Parathyroid adenoma (tissue), 2 donors: Measurements from ENCODE around the gene KCNB1.

Source experiments
- H2AFZ ChIP-seq: fragments of 300-600 bp; sonication (generic); one replicate; pipeline ENCODE4 v1.7.0; 2017; ENCODE audit warnings: antibody characterized with exemption, mild to moderate bottlenecking
- H3K27ac ChIP-seq: fragments of 300-600 bp; sonication (generic); one replicate; pipeline ENCODE4 v1.7.0; 2017
- H3K27me3 ChIP-seq: fragments of 300-600 bp; sonication (generic); one replicate; pipeline ENCODE4 v1.7.0; 2017; ENCODE audit warnings: low read length; ENCODE audit not compliant: control insufficient read depth, insufficient read depth
- H3K36me3 ChIP-seq: fragments of 300-600 bp; sonication (generic); one replicate; pipeline ENCODE4 v1.7.0; 2017; ENCODE audit warnings: low read length; ENCODE audit not compliant: control insufficient read depth, insufficient read depth
- H3K4me1 ChIP-seq: fragments of 300-600 bp; sonication (generic); one replicate; pipeline ENCODE4 v1.7.0; 2017; ENCODE audit warnings: control low read depth
- H3K4me2 ChIP-seq: fragments of 300-600 bp; sonication (generic); one replicate; pipeline ENCODE4 v1.7.0; 2017; ENCODE audit warnings: low read length
- H3K4me3 ChIP-seq: fragments of 300-600 bp; sonication (generic); one replicate; pipeline ENCODE4 v1.7.0; 2017; ENCODE audit warnings: low read depth, low read length
- H3K79me2 ChIP-seq: fragments of 300-600 bp; sonication (generic); one replicate; pipeline ENCODE4 v1.7.0; 2017; ENCODE audit warnings: control low read depth
- H3K9ac ChIP-seq: fragments of 300-600 bp; sonication (generic); one replicate; pipeline ENCODE4 v1.7.0; 2017; ENCODE audit warnings: mild to moderate bottlenecking
- H3K9me3 ChIP-seq: fragments of 300-600 bp; sonication (generic); one replicate; pipeline ENCODE4 v1.7.0; 2017; ENCODE audit warnings: low read length; ENCODE audit not compliant: control insufficient read depth
- TF ChIP-seq, protein P1 (sequence below): fragments of 300-600 bp; sonication (generic); IDR thresholded peaks from one replicate; pipeline ENCODE4 v1.7.0; 2017; ENCODE audit warnings: antibody characterized with exemption, mild to moderate bottlenecking
- donor health status: primary hyperparathyroidism.

KCNB1 gene

GRCh38 chr20:49516916-49517804 lies 34.7 kb upstream of the KCNB1 start:
- Histone ChIP-seq H3K4me1 (no peaks in the 10 kb centered on the region), H3K79me2 (no peaks in the 10 kb centered on the region), H3K36me3 (no peaks in the 10 kb centered on the region), H3K4me3 (no peak overlapping the region), H3K27ac (no peak overlapping the region), H3K9me3 (no peaks in the 10 kb centered on the region), H3K4me2 (no peak overlapping the region), H2AFZ (no peak overlapping the region), H3K27me3 (no peaks in the 10 kb centered on the region), H3K9ac (no peak overlapping the region)
- TF ChIP-seq, protein P1, sequence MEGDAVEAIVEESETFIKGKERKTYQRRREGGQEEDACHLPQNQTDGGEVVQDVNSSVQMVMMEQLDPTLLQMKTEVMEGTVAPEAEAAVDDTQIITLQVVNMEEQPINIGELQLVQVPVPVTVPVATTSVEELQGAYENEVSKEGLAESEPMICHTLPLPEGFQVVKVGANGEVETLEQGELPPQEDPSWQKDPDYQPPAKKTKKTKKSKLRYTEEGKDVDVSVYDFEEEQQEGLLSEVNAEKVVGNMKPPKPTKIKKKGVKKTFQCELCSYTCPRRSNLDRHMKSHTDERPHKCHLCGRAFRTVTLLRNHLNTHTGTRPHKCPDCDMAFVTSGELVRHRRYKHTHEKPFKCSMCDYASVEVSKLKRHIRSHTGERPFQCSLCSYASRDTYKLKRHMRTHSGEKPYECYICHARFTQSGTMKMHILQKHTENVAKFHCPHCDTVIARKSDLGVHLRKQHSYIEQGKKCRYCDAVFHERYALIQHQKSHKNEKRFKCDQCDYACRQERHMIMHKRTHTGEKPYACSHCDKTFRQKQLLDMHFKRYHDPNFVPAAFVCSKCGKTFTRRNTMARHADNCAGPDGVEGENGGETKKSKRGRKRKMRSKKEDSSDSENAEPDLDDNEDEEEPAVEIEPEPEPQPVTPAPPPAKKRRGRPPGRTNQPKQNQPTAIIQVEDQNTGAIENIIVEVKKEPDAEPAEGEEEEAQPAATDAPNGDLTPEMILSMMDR: no peak

GRCh38 chr20:49515586-49515985 lies 33.1 kb upstream of the KCNB1 start:
- Histone ChIP-seq H3K9ac (no peak overlapping the region), H3K27me3 (no peaks in the 10 kb centered on the region), H3K4me3 (no peak overlapping the region), H3K4me2 (no peak overlapping the region), H3K27ac (no peak overlapping the region), H3K36me3 (no peaks in the 10 kb centered on the region), H3K4me1 (no peaks in the 10 kb centered on the region), H2AFZ (no peak overlapping the region), H3K9me3 (no peaks in the 10 kb centered on the region), H3K79me2 (no peaks in the 10 kb centered on the region)
- TF ChIP-seq, protein P1: no peak

- Histone ChIP-seq H2AFZ (no peak overlapping the region), H3K36me3 (no peaks in the 10 kb centered on the region), H3K4me1 (no peaks in the 10 kb centered on the region), H3K4me2 (no peak overlapping the region), H3K4me3 (no peak overlapping the region), H3K9ac (no peak overlapping the region), H3K9me3 (no peaks in the 10 kb centered on the region), H3K27me3 (no peaks in the 10 kb centered on the region), H3K79me2 (no peaks in the 10 kb centered on the region), H3K27ac (no peak overlapping the region)
- TF ChIP-seq, protein P1: no peak
These were observed 31.0 kb upstream of the KCNB1 start for GRCh38 chr20:49513517-49513916.

GRCh38 chr20:49513009-49513408 lies 30.5 kb upstream of the KCNB1 start:
- no peak overlapping the region for H3K9ac ChIP-seq
- H3K79me2 ChIP-seq: no peaks in the 10 kb centered on the region
- no peaks in the 10 kb centered on the region for H3K9me3 ChIP-seq
- no peak overlapping the region for H3K4me2 ChIP-seq
- H3K4me3 ChIP-seq: no peak overlapping the region
- H3K27me3 ChIP-seq: no peaks in the 10 kb centered on the region
- H3K27ac ChIP-seq: no peak overlapping the region
- no peaks in the 10 kb centered on the region for H3K36me3 ChIP-seq
- no peaks in the 10 kb centered on the region for H3K4me1 ChIP-seq
- H2AFZ ChIP-seq: no peak overlapping the region
- TF ChIP-seq, protein P1: no peak
